GM21360 (cell line): Measurements from ENCODE around the gene DCN.
"Not testable (repeated sequence)": the region's sequence is repeated elsewhere in the genome, so short reads cannot be mapped to it uniquely, and the experiment has no call there.

Experiments used
- ATAC-seq: cut with Tn5 transposase; IDR thresholded peaks from one replicate; pipeline ENCODE4 v1.9.1; 2021; ENCODE audit warnings: mild to moderate bottlenecking, moderate library complexity; ENCODE audit not compliant: unreplicated experiment

Gene DCN

GRCh38 chr12:91182636-91183455, at the start of gene DCN:
TSS of gene DCN (minus strand) at chr12:91182817. CDS start at chr12:91178552, 4,265 bp downstream.
- ATAC-seq = no peak

GRCh38 chr12:91230841-91231240, 48.2 kb upstream of the DCN start:
- ATAC-seq = no peak

- no peak for ATAC-seq
Measured at GRCh38 chr12:91226951-91227350, 44.3 kb upstream of the DCN start.

- ATAC-seq = no peak
Measured at GRCh38 chr12:91225316-91225715, 42.7 kb upstream of the DCN start.

- ATAC-seq = no peak
Measured at GRCh38 chr12:91224401-91224800, 41.8 kb upstream of the DCN start.

- no peak for ATAC-seq
Measured at GRCh38 chr12:91222746-91223145, 40.1 kb upstream of the DCN start.

- no peak for ATAC-seq
Measured at GRCh38 chr12:91219919-91220318, 37.3 kb upstream of the DCN start.

GRCh38 chr12:91219511-91219910, 36.9 kb upstream of the DCN start:
- no peak for ATAC-seq

GRCh38 chr12:91216871-91217270, 34.3 kb upstream of the DCN start:
- no peak for ATAC-seq

GRCh38 chr12:91215940-91216454, 33.4 kb upstream of the DCN start:
- no peak for ATAC-seq

- no peak for ATAC-seq
Measured at GRCh38 chr12:91211866-91212265, 29.2 kb upstream of the DCN start.

- no peak for ATAC-seq
Measured at GRCh38 chr12:91210618-91211017, 28.0 kb upstream of the DCN start.

- no peak for ATAC-seq
Measured at GRCh38 chr12:91210144-91210543, 27.5 kb upstream of the DCN start.

- not testable (repeated sequence) for ATAC-seq
Measured at GRCh38 chr12:91207301-91207700, 24.7 kb upstream of the DCN start.

GRCh38 chr12:91205811-91206210, 23.2 kb upstream of the DCN start:
- no peak for ATAC-seq

GRCh38 chr12:91204421-91204820, 21.8 kb upstream of the DCN start:
- no peak for ATAC-seq

GRCh38 chr12:91203610-91204009, 21.0 kb upstream of the DCN start:
- no peak for ATAC-seq

- no peak for ATAC-seq
Measured at GRCh38 chr12:91202390-91202789, 19.8 kb upstream of the DCN start.

GRCh38 chr12:91196436-91196835, 13.8 kb upstream of the DCN start:
- ATAC-seq = no peak

GRCh38 chr12:91194500-91194899, 11.9 kb upstream of the DCN start:
- ATAC-seq = no peak

- no peak for ATAC-seq
Measured at GRCh38 chr12:91191513-91192111, 9.0 kb upstream of the DCN start.

- ATAC-seq = no peak
Measured at GRCh38 chr12:91189516-91189915, 6.9 kb upstream of the DCN start.
